Activated CD8-positive, alpha-beta memory T cell treated with anti-CD3 and anti-CD28 coated beads, Interleukin-2, amount 10 ng/mL, durations not matched to agents 7 days and 5 days (primary cell): ENCODE measurements around the gene RXRA. TPM values are rescaled to one million over a fixed set of nuclear protein-coding genes. Genes with fewer than 3 reads are reported as not detected.

Experiments
- ATAC-seq: fragments of 150-1000 bp; cut with Tn5 transposase; one replicate; pipeline ENCODE4 v1.10.0; 2021; ENCODE audit warnings: moderate library complexity
- CTCF ChIA-PET: fragments of 350-600 bp; sonication (Branson Sonifier 250); formaldehyde crosslinking; loops from one replicate; lab custom pipeline; 2021; ENCODE audit warnings: antibody characterized with exemption; lab: Charles Lee
- DNase-seq: peaks from one replicate; pipeline ENCODE4 v3.0.0-alpha.2; 2020
- H3K27ac Mint-ChIP-seq: one replicate; pipeline ENCODE4 v1.8.0; 2021; ENCODE audit warnings: mild to moderate bottlenecking, mixed read lengths
- H3K27me3 Mint-ChIP-seq: one replicate; pipeline ENCODE4 v1.8.0; 2021; ENCODE audit warnings: mixed read lengths
- H3K36me3 Mint-ChIP-seq: one replicate; pipeline ENCODE4 v1.8.0; 2021; ENCODE audit warnings: mild to moderate bottlenecking, mixed read lengths
- H3K4me1 Mint-ChIP-seq: one replicate; pipeline ENCODE4 v1.8.0; 2021; ENCODE audit warnings: mixed read lengths
- H3K4me3 Mint-ChIP-seq: one replicate; pipeline ENCODE4 v1.8.0; 2021; ENCODE audit warnings: mild to moderate bottlenecking, moderate library complexity, mixed read lengths
- H3K9me3 Mint-ChIP-seq: one replicate; pipeline ENCODE4 v1.8.0; 2022; ENCODE audit warnings: low read depth, mixed read lengths
- total RNA-seq, 2 experiments: library from RNA; stranded (reverse); gene quantifications; one replicate each; pipeline ENCODE4 v1.2.3, GENCODE V29; 2021

RXRA gene
- total RNA-seq, 2 experiments from 2014 or later, result 0.91 to 1.5 TPM

- no peak for ATAC-seq
- no peak overlapping the region for H3K4me3 Mint-ChIP-seq
- peaks cover 11% of the 10 kb centered on the region for H3K27me3 Mint-ChIP-seq
- H3K9me3 Mint-ChIP-seq, result no peaks in the 10 kb centered on the region
- no peaks in the 10 kb centered on the region for H3K36me3 Mint-ChIP-seq
- DNase-seq, result no peak
- no peak overlapping the region for H3K27ac Mint-ChIP-seq
- H3K4me1 Mint-ChIP-seq, result no peaks in the 10 kb centered on the region
- CTCF ChIA-PET, result interaction anchor here (1.3 kb wide), 1 partner anchor 10 kb away, joined by 4 read pairs; no protein-coding TSS in a partner anchor
Observed at GRCh38 chr9:134373269-134373668, 47.0 kb downstream of the RXRA start.

GRCh38 chr9:134373953-134374300 is 47.7 kb downstream of the RXRA start:
- no peak overlapping the region for H3K27ac Mint-ChIP-seq
- no peak overlapping the region for H3K4me3 Mint-ChIP-seq
- no peaks in the 10 kb centered on the region for H3K4me1 Mint-ChIP-seq
- ATAC-seq (no peak), DNase-seq (no peak)
- H3K36me3 Mint-ChIP-seq, result no peaks in the 10 kb centered on the region
- CTCF ChIA-PET, result interaction anchor here (1.3 kb wide), 1 partner anchor 10 kb away, joined by 4 read pairs; no protein-coding TSS in a partner anchor
- H3K27me3 Mint-ChIP-seq, result peaks cover 11% of the 10 kb centered on the region
- no peaks in the 10 kb centered on the region for H3K9me3 Mint-ChIP-seq

- CTCF ChIA-PET, result no interaction called here
- DNase-seq, result no peak
- no peak for ATAC-seq
- Mint-ChIP-seq H3K4me3 (no peak overlapping the region), H3K36me3 (no peaks in the 10 kb centered on the region), H3K27me3 (peaks cover 11% of the 10 kb centered on the region), H3K9me3 (no peaks in the 10 kb centered on the region), H3K27ac (no peak overlapping the region), H3K4me1 (no peaks in the 10 kb centered on the region)
Observed at GRCh38 chr9:134374301-134375010, 48.2 kb downstream of the RXRA start.

GRCh38 chr9:134375011-134375390 is 48.7 kb downstream of the RXRA start:
- Mint-ChIP-seq H3K27me3 (peaks cover 11% of the 10 kb centered on the region), H3K4me3 (no peak overlapping the region), H3K27ac (no peak overlapping the region), H3K9me3 (no peaks in the 10 kb centered on the region), H3K36me3 (no peaks in the 10 kb centered on the region), H3K4me1 (no peaks in the 10 kb centered on the region)
- no peak for DNase-seq
- CTCF ChIA-PET, result no interaction called here
- no peak for ATAC-seq

- no peaks in the 10 kb centered on the region for H3K4me1 Mint-ChIP-seq
- H3K4me3 Mint-ChIP-seq, result no peak overlapping the region
- CTCF ChIA-PET, result interaction anchor here (1.3 kb wide), 1 partner anchor 73 kb away, joined by 4 read pairs; no protein-coding TSS in a partner anchor
- no peaks in the 10 kb centered on the region for H3K36me3 Mint-ChIP-seq
- no peaks in the 10 kb centered on the region for H3K9me3 Mint-ChIP-seq
- peaks cover 11% of the 10 kb centered on the region for H3K27me3 Mint-ChIP-seq
- DNase-seq (no peak), ATAC-seq (no peak)
- no peak overlapping the region for H3K27ac Mint-ChIP-seq
Observed at GRCh38 chr9:134375430-134376385, 49.5 kb downstream of the RXRA start.

- H3K27ac Mint-ChIP-seq, result no peak overlapping the region
- H3K9me3 Mint-ChIP-seq, result no peaks in the 10 kb centered on the region
- no peaks in the 10 kb centered on the region for H3K36me3 Mint-ChIP-seq
- ATAC-seq, result no peak
- no peak for DNase-seq
- peaks cover 2% of the 10 kb centered on the region for H3K4me1 Mint-ChIP-seq
- peaks cover 11% of the 10 kb centered on the region for H3K27me3 Mint-ChIP-seq
- H3K4me3 Mint-ChIP-seq, result no peak overlapping the region
- CTCF ChIA-PET, result interaction anchor here (1.3 to 2.0 kb wide), 2 partner anchors 15 to 72 kb away, joined by 4 to 6 read pairs; no protein-coding TSS in a partner anchor
Observed at GRCh38 chr9:134376386-134377142, 50.3 kb downstream of the RXRA start.

GRCh38 chr9:134377143-134377484 is 50.9 kb downstream of the RXRA start:
- CTCF ChIA-PET, result interaction anchor here (1.2 to 2.0 kb wide), 3 partner anchors 14 to 72 kb away, joined by 3 to 6 read pairs (median 4); no protein-coding TSS in a partner anchor
- peaks cover 7% of the 10 kb centered on the region for H3K4me1 Mint-ChIP-seq
- no peak overlapping the region for H3K4me3 Mint-ChIP-seq
- ATAC-seq (no peak), DNase-seq (no peak)
- H3K9me3 Mint-ChIP-seq, result no peaks in the 10 kb centered on the region
- H3K27me3 Mint-ChIP-seq, result peaks cover 11% of the 10 kb centered on the region
- no peaks in the 10 kb centered on the region for H3K36me3 Mint-ChIP-seq
- no peak overlapping the region for H3K27ac Mint-ChIP-seq

- no peak overlapping the region for H3K4me3 Mint-ChIP-seq
- H3K9me3 Mint-ChIP-seq, result no peaks in the 10 kb centered on the region
- peaks cover 16% of the 10 kb centered on the region for H3K4me1 Mint-ChIP-seq
- CTCF ChIA-PET, result interaction anchor here (0.5 to 3.9 kb wide), 6 partner anchors 13 to 65 kb away, joined by 3 to 13 read pairs (median 4); no protein-coding TSS in a partner anchor
- no peak for ATAC-seq
- H3K36me3 Mint-ChIP-seq, result no peaks in the 10 kb centered on the region
- H3K27ac Mint-ChIP-seq, result no peak overlapping the region
- H3K27me3 Mint-ChIP-seq, result peaks cover 11% of the 10 kb centered on the region
- no peak for DNase-seq
Observed at GRCh38 chr9:134377976-134378375, 51.7 kb downstream of the RXRA start.

GRCh38 chr9:134378901-134379338 is 52.7 kb downstream of the RXRA start:
- H3K4me1 Mint-ChIP-seq, result peaks cover 19% of the 10 kb centered on the region
- no peaks in the 10 kb centered on the region for H3K9me3 Mint-ChIP-seq
- no peak overlapping the region for H3K4me3 Mint-ChIP-seq
- H3K27me3 Mint-ChIP-seq, result peaks cover 11% of the 10 kb centered on the region
- H3K27ac Mint-ChIP-seq, result no peak overlapping the region
- ATAC-seq, result no peak
- no peak for DNase-seq
- H3K36me3 Mint-ChIP-seq, result no peaks in the 10 kb centered on the region
- CTCF ChIA-PET, result interaction anchor here (0.9 to 3.9 kb wide), 3 partner anchors 18 to 64 kb away, joined by 3 to 13 read pairs (median 5); no protein-coding TSS in a partner anchor

GRCh38 chr9:134379831-134380365 is 53.6 kb downstream of the RXRA start:
- Mint-ChIP-seq H3K4me3 (no peak overlapping the region), H3K27ac (no peak overlapping the region), H3K4me1 (peaks cover 19% of the 10 kb centered on the region), H3K9me3 (no peaks in the 10 kb centered on the region), H3K36me3 (no peaks in the 10 kb centered on the region), H3K27me3 (peaks cover 11% of the 10 kb centered on the region)
- no peak for ATAC-seq
- DNase-seq, result no peak
- CTCF ChIA-PET, result interaction anchor here (1.6 to 3.9 kb wide), 2 partner anchors 11 to 63 kb away, joined by 5 to 13 read pairs; no protein-coding TSS in a partner anchor

GRCh38 chr9:134380542-134381271 is 54.5 kb downstream of the RXRA start:
- Mint-ChIP-seq H3K4me3 (no peak overlapping the region), H3K9me3 (no peaks in the 10 kb centered on the region), H3K4me1 (peaks cover 19% of the 10 kb centered on the region), H3K27ac (no peak overlapping the region), H3K36me3 (no peaks in the 10 kb centered on the region), H3K27me3 (peaks cover 7% of the 10 kb centered on the region)
- ATAC-seq (no peak), DNase-seq (no peak)
- CTCF ChIA-PET, result interaction anchor here (1.6 to 3.9 kb wide), 2 partner anchors 11 to 62 kb away, joined by 5 to 13 read pairs; no protein-coding TSS in a partner anchor

- Mint-ChIP-seq H3K36me3 (no peaks in the 10 kb centered on the region), H3K27me3 (peaks cover 5% of the 10 kb centered on the region), H3K4me3 (no peak overlapping the region), H3K9me3 (no peaks in the 10 kb centered on the region), H3K27ac (no peak overlapping the region), H3K4me1 (peaks cover 19% of the 10 kb centered on the region)
- CTCF ChIA-PET, result interaction anchor here (1.6 to 3.9 kb wide), 3 partner anchors 10 to 62 kb away, joined by 5 to 13 read pairs (median 10); no protein-coding TSS in a partner anchor
- no peak for ATAC-seq
- no peak for DNase-seq
Observed at GRCh38 chr9:134381272-134381661, 55.0 kb downstream of the RXRA start.
